HG03565 (cell line): ENCODE results near the gene LRSAM1.

Experiments used
- ATAC-seq: cut with Tn5 transposase; IDR thresholded peaks from one replicate; pipeline ENCODE4 v1.9.1; 2021; ENCODE audit warnings: mild to moderate bottlenecking, moderate library complexity; ENCODE audit not compliant: unreplicated experiment

The LRSAM1 gene

DNA sequence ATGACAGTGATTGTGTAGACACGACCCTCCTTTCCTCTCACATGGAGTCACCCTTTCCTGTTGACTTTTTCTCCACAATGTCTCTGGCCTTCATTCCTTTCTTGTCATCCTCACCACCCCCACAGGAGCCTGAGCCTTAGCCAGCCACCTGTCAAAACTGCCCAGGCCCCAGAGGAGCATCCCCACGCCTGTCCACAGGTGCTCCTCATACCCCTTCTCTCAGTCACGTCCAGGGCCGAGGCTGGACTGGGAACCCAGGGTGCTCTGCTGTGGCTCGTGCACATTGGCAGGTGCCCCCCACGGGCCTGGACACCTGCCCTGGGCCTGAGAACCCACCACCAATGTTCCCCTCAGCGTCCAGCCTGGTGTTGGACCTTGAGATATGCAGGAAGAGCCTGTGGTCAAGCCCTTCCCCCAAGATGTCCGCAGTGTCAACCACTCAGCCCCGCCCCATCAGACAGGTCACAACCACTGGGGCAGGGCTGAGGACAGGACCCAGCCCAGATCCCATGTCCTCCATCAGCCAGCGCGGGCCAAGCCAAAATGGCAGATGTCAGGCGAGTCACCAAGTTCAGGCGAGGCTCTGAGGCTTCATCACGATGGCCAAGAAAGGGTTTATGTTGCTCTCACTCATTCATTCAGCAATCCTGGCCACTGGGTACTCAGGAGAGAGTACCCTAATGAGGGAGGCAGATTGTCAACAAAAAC is 95.0 kb downstream of the LRSAM1 start:
- no peak for ATAC-seq

DNA sequence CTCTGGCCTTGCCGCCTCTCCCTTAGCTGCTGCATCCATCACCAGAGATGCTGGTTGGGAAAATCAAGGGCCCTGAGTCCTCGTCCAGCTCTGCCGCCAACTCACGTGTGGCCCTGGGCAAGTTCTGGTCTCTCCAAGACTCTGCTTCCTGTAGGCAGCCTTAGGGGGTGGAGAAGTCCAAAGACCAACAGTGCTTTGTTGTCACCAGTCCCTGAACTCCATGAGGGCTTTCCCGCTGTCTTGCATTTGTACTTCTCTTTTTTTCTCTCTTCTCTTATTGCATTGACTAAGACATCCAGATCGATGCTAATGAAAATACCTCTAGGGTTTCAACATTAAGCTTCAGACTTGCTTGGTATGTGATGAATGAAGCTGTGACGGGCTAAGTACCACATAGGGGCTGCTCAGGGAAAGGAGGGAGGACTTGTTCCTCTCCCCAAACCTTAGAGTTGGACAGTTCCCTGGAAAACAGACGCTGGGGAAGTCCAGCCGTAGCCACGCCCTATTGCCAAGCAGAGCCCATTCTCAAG is 97.1 kb downstream of the LRSAM1 start:
- no peak for ATAC-seq

DNA sequence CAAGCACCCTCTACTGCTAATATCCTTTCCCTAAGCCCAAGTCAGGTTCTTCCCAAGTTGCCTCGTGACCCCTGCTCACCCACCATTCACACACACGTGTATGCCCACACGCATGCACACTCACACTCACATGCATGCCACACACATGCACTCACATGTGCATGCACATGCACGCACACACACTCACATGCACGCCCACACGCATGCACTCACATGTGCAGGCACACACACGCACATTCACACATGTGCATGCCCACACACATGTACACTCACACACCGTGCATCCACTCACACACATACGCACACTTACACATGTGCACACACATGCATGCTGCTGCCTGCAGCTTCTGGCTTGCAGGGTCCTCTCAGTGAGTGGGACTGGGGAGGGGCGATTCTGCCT is 97.9 kb downstream of the LRSAM1 start:
- ATAC-seq = no peak

DNA sequence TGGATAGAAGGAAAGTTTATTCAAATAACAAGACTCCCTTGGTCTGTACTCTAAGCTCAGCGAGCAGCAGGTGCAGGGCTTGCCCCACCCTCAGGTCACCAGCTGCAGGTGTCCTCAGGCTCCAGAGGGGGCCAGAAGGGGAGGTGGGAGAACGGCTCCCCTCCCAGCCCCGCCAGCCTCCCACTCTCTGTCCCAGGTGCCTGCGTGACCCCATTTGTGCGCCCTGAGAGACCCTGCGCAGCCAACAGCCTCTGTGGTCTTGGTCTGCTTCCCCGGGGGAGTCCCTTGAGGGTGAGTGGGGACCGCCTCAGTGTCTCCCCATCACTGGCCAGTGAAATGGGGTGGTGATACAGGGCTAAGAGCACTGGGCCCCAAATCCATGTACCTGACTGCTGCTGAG is 98.4 kb downstream of the LRSAM1 start:
- no peak for ATAC-seq

DNA sequence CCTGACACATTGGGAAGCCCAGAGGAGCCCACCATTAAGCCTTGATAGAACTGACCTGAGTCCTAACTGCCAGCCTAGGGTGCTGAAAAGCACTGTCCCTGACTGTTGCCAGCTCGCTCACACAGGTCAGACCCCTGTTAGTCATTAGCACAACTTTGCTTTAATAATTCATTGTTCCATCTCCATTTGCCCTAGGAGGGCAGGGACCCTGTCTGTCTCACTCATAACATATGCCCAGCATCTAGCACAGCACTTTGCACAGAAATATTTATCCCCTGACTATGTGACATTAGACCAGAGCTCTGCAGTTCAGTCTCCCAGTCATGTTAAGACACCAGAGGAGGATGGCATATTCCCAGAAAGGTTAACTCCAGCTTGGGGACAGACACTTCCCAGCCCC is 99.0 kb downstream of the LRSAM1 start:
- ATAC-seq = no peak

DNA sequence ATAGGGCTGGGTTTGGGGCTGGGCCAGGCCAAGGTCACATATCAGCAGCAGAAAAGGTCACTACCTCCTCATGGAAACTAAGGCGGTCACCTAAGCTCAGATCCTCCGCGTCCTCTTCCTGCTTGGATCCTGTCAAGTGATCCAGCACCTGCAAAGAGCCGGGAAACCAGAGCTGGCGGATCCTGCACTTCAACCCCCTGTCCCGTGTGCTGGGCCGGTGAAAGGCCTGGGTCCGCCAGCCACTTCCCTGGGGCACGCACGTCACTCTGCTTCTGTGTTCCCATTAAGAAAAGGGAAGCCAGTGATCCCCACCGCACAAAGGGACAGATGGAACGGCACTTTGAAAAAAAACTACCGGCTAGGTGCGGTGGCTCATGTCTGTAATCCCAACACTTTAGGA is 99.4 kb downstream of the LRSAM1 start:
- ATAC-seq = no peak
